SU-DHL-6 (cell line): ENCODE measurements around the gene ELMO1.

Source experiments
- H2AFZ ChIP-seq: fragments of 200-600 bp; sonication (generic); 2 replicates; pipeline ENCODE4 v1.6.1; 2014; ENCODE audit warnings: low read depth, mild to moderate bottlenecking, moderate library complexity, mixed read lengths, antibody characterized with exemption, low read length; ENCODE audit not compliant: severe bottlenecking
- H3F3A ChIP-seq: fragments of 200-600 bp; shearing (Covaris generic); 2 replicates; pipeline ENCODE4 v1.6.0; 2016; ENCODE audit warnings: antibody characterized with exemption, mild to moderate bottlenecking; ENCODE audit not compliant: insufficient read depth
- H3K27ac ChIP-seq: fragments of 200-600 bp; sonication (generic); 2 replicates; pipeline ENCODE4 v1.5.1; 2016; ENCODE audit warnings: low read depth, mild to moderate bottlenecking, low read length, moderate library complexity, mixed read lengths
- H3K27me3 ChIP-seq: fragments of 200-600 bp; sonication (generic), shearing (Covaris generic); 2 replicates; pipeline ENCODE4 v1.6.0; 2014; ENCODE audit warnings: mild to moderate bottlenecking, low read length
- H3K36me3 ChIP-seq: fragments of 200-600 bp; sonication (generic); 2 replicates; pipeline ENCODE4 v1.6.1; 2014; ENCODE audit warnings: mild to moderate bottlenecking, low read length, mixed read lengths
- H3K4me2 ChIP-seq: fragments of 300-600, 200-600 bp; shearing (Covaris generic), sonication (generic); 2 replicates; pipeline ENCODE4 v1.6.0; 2014; ENCODE audit warnings: low read length, low read depth, mild to moderate bottlenecking; ENCODE audit not compliant: poor library complexity, severe bottlenecking
- H3K4me3 ChIP-seq: fragments of 200-600 bp; sonication (generic); 2 replicates; pipeline ENCODE4 v1.5.1; 2014; ENCODE audit warnings: antibody characterized with exemption, low read length, mild to moderate bottlenecking, mixed read lengths; ENCODE audit not compliant: insufficient read depth, poor library complexity, severe bottlenecking
- H3K79me2 ChIP-seq: fragments of 200-600 bp; sonication (generic); 2 replicates; pipeline ENCODE4 v1.6.1; 2014; ENCODE audit warnings: mild to moderate bottlenecking, low read length, moderate library complexity; ENCODE audit not compliant: insufficient read depth
- H3K9ac ChIP-seq: fragments of 200-600 bp; sonication (generic); 2 replicates; pipeline ENCODE4 v1.7.0; 2014; ENCODE audit warnings: mild to moderate bottlenecking, low read length
- H3K9me2 ChIP-seq: fragments of 200-600 bp; sonication (generic); replicated peaks from 2 replicates; pipeline ENCODE4 v1.6.1; 2014; ENCODE audit warnings: low read length; ENCODE audit not compliant: insufficient read depth
- H3K9me3 ChIP-seq: fragments of 200-600 bp; sonication (generic); 2 replicates; pipeline ENCODE4 v1.6.1; 2014; ENCODE audit warnings: low read length, mixed read lengths; ENCODE audit not compliant: insufficient read depth
- H4K20me1 ChIP-seq: fragments of 200-600 bp; sonication (generic); 2 replicates; pipeline ENCODE4 v1.6.1; 2014; ENCODE audit warnings: low read depth, mild to moderate bottlenecking, antibody characterized with exemption, low read length, moderate library complexity, mixed read lengths
- CTCF ChIP-seq: fragments of 200-600 bp; sonication (generic); IDR thresholded peaks from one replicate; pipeline ENCODE4 v1.5.1; 2017; ENCODE audit warnings: antibody characterized with exemption, mild to moderate bottlenecking, low read length, moderate library complexity; ENCODE audit not compliant: insufficient read depth, poor library complexity, severe bottlenecking
- EZH2phosphoT487 ChIP-seq: fragments of 200-600 bp; sonication (generic), shearing (Covaris generic); conservative IDR thresholded peaks from 2 replicates; pipeline ENCODE4 v1.6.1; 2018; ENCODE audit warnings: mild to moderate bottlenecking, antibody characterized with exemption, low read length, moderate library complexity, mixed read lengths

Gene ELMO1

DNA sequence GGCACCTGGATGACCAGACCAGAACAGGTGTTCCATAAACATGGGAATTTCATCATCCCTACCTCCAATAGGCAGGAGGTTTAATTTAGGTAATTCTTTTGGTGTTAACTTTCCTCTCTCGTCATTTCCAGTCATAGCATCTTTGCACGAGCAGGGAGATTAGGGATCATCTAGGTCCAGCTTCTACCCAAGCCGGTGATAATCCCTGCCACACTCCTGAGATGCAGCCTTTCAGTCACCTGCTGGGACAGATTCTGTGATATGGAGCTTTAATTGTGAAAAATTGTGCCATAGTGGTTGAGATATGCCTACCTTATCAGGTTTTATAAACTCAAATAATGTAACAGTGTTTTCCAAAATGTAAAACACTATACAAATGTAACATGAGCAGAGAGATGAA, 532.5 kb downstream of the ELMO1 start:
- Histone ChIP-seq H4K20me1 (no peaks in the 10 kb centered on the region), H3K36me3 (no peaks in the 10 kb centered on the region), H3K27me3 (no peaks in the 10 kb centered on the region), H3K9me2 (no peaks in the 10 kb centered on the region), H3K4me3 (no peak overlapping the region), H3K79me2 (no peaks in the 10 kb centered on the region), H3K4me2 (no peak overlapping the region), H3K9ac (no peak overlapping the region), H3K9me3 (no peaks in the 10 kb centered on the region), H3K27ac (no peak overlapping the region), H2AFZ (no peak overlapping the region), H3F3A (no peaks in the 10 kb centered on the region)
- no peak for TF ChIP-seq EZH2phosphoT487
- TF ChIP-seq CTCF, result no peak

DNA sequence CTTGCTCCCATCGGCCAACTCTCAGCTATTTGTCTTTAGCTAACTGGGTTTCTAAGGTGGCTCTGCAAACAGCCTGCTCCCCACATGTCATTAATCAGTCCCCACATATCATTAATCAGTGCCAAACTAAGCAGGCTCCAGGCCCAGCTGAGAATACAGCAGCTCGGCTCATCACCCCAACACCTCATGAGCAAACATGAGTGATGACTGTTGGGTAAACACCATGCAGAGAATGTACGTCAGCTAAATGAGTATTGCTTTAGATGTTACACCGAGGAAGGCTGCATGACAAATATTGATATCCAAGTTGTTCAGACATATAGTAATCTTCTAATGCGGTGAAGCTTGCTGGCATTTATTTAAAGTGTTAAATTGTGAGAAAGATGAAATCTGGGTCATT, 536.9 kb downstream of the ELMO1 start:
- no peak for TF ChIP-seq CTCF
- no peak for TF ChIP-seq EZH2phosphoT487
- Histone ChIP-seq H3K9me3 (no peaks in the 10 kb centered on the region), H3K4me2 (no peak overlapping the region), H3K36me3 (no peaks in the 10 kb centered on the region), H3F3A (no peaks in the 10 kb centered on the region), H3K9me2 (no peaks in the 10 kb centered on the region), H4K20me1 (no peaks in the 10 kb centered on the region), H3K27me3 (no peaks in the 10 kb centered on the region), H3K4me3 (no peak overlapping the region), H3K9ac (no peak overlapping the region), H2AFZ (no peak overlapping the region), H3K27ac (no peak overlapping the region), H3K79me2 (no peaks in the 10 kb centered on the region)

DNA sequence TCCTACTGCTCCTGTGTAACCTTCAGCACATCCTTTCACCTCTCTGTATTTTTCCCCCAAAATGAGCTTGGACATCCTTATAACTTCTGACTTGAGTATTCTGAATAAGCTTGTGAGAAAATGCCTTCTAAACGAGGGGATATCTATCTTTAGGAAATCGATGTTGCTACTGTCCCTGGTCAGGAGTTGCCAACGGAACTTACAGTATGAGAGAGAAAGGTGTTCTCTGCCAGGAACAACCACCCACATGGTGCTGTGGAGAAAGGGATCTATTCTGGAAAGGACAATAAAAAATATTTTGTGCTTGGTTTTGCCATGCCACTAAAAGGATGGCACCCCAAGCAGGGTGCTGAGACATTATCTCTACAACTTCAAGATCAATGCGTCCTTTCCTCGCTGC, 537.8 kb downstream of the ELMO1 start:
- Histone ChIP-seq H3K27ac (no peak overlapping the region), H3K4me2 (no peak overlapping the region), H3K79me2 (no peaks in the 10 kb centered on the region), H3K9ac (no peak overlapping the region), H3K9me3 (no peaks in the 10 kb centered on the region), H4K20me1 (no peaks in the 10 kb centered on the region), H3K36me3 (no peaks in the 10 kb centered on the region), H3K4me3 (no peak overlapping the region), H3K27me3 (no peaks in the 10 kb centered on the region), H3K9me2 (no peaks in the 10 kb centered on the region), H2AFZ (no peak overlapping the region), H3F3A (no peaks in the 10 kb centered on the region)
- no peak for TF ChIP-seq CTCF
- TF ChIP-seq EZH2phosphoT487, result no peak

GRCh38 chr7:36910401-36910800, 538.3 kb downstream of the ELMO1 start:
- Histone ChIP-seq H3K9me3 (no peaks in the 10 kb centered on the region), H3K9ac (no peak overlapping the region), H4K20me1 (no peaks in the 10 kb centered on the region), H3K9me2 (no peaks in the 10 kb centered on the region), H3K79me2 (no peaks in the 10 kb centered on the region), H3K4me2 (no peak overlapping the region), H2AFZ (no peak overlapping the region), H3K27me3 (no peaks in the 10 kb centered on the region), H3K4me3 (no peak overlapping the region), H3K27ac (no peak overlapping the region), H3F3A (no peaks in the 10 kb centered on the region), H3K36me3 (no peaks in the 10 kb centered on the region)
- TF ChIP-seq EZH2phosphoT487 (no peak), CTCF (no peak)
